Muscle layer of colon (tissue), 2 donors: ENCODE data around the gene ADCY4.
"Not testable (repeated sequence)": the region's sequence is repeated elsewhere in the genome, so short reads cannot be mapped to it uniquely, and the experiment has no call there.

ENCODE experiments used
- H3K27ac ChIP-seq: one replicate; pipeline ENCODE4 v1.7.0; 2013; ENCODE audit warnings: low read depth, mild to moderate bottlenecking, low read length, moderate library complexity
- H3K27me3 ChIP-seq, 2 donors: one replicate each; pipeline ENCODE4 v1.7.0; 2013; ENCODE audit warnings: low read length in 2 of 2, mild to moderate bottlenecking in 2 of 2; ENCODE audit not compliant: insufficient read depth in 2 of 2, control insufficient read depth in 1 of 2
- H3K36me3 ChIP-seq: one replicate; pipeline ENCODE4 v1.7.0; 2013; ENCODE audit warnings: mild to moderate bottlenecking, low read length; ENCODE audit not compliant: insufficient read depth
- H3K4me1 ChIP-seq: one replicate; pipeline ENCODE4 v1.7.0; 2013; ENCODE audit warnings: mild to moderate bottlenecking, low read length; ENCODE audit not compliant: insufficient read depth
- H3K4me3 ChIP-seq, 2 donors: one replicate each; pipeline ENCODE4 v1.7.0; 2013; ENCODE audit warnings: low read length in 2 of 2, low read depth in 1 of 2, mild to moderate bottlenecking in 1 of 2, moderate library complexity in 1 of 2
- H3K9ac ChIP-seq: one replicate; pipeline ENCODE4 v1.7.0; 2013; ENCODE audit warnings: low read length
- H3K9me3 ChIP-seq: one replicate; pipeline ENCODE4 v1.7.0; 2013; ENCODE audit warnings: mild to moderate bottlenecking, low read length
- donor health status: abdominal sarcoma.
- donor health status: Adenocarcinoma of cecum.

Gene ADCY4

GRCh38 chr14:24335461-24336171 lies 745 bp upstream of the ADCY4 start:
- Histone ChIP-seq H3K9ac (no peak overlapping the region), H3K27me3 (peaks cover 39 to 41% of the 10 kb centered on the region in 2 donors), H3K36me3 (no peaks in the 10 kb centered on the region), H3K4me3 (no peak overlapping the region), H3K9me3 (no peaks in the 10 kb centered on the region), H3K4me1 (peaks cover 35% of the 10 kb centered on the region), H3K27ac (no peak overlapping the region)

GRCh38 chr14:24332268-24332993 lies 2.4 kb downstream of the ADCY4 start:
- H3K9me3 ChIP-seq: no peaks in the 10 kb centered on the region
- no peaks in the 10 kb centered on the region for H3K36me3 ChIP-seq
- H3K27ac ChIP-seq: no peak overlapping the region
- H3K9ac ChIP-seq: no peak overlapping the region
- H3K27me3 ChIP-seq: peaks cover 39 to 40% of the 10 kb centered on the region in 2 donors
- no peak overlapping the region for H3K4me3 ChIP-seq
- H3K4me1 ChIP-seq: peaks cover 24% of the 10 kb centered on the region

GRCh38 chr14:24331731-24332267 lies 3.1 kb downstream of the ADCY4 start:
- Histone ChIP-seq H3K36me3 (no peaks in the 10 kb centered on the region), H3K4me1 (peaks cover 24% of the 10 kb centered on the region), H3K27ac (no peak overlapping the region), H3K9ac (no peak overlapping the region), H3K9me3 (no peaks in the 10 kb centered on the region), H3K27me3 (peaks cover 34 to 36% of the 10 kb centered on the region in 2 donors), H3K4me3 (no peak overlapping the region)

- Histone ChIP-seq H3K4me1 (peaks cover 24% of the 10 kb centered on the region), H3K9ac (no peak overlapping the region), H3K9me3 (no peaks in the 10 kb centered on the region), H3K27ac (no peak overlapping the region), H3K27me3 (peaks cover 29% of the 10 kb centered on the region in 2 donors), H3K4me3 (no peak overlapping the region), H3K36me3 (no peaks in the 10 kb centered on the region)
Measured at GRCh38 chr14:24330973-24331674, 3.7 kb downstream of the ADCY4 start.

GRCh38 chr14:24329736-24330135 lies 5.1 kb downstream of the ADCY4 start:
- Histone ChIP-seq H3K27me3 (peaks cover 19 to 22% of the 10 kb centered on the region in 2 donors), H3K4me3 (no peak overlapping the region), H3K27ac (no peak overlapping the region), H3K36me3 (no peaks in the 10 kb centered on the region), H3K4me1 (peaks cover 24% of the 10 kb centered on the region), H3K9me3 (no peaks in the 10 kb centered on the region), H3K9ac (no peak overlapping the region)

GRCh38 chr14:24329073-24329663 lies 5.7 kb downstream of the ADCY4 start:
- H3K36me3 ChIP-seq: no peaks in the 10 kb centered on the region
- H3K9ac ChIP-seq: no peak overlapping the region

GRCh38 chr14:24327914-24328313 lies 7.0 kb downstream of the ADCY4 start:
- H3K9me3 ChIP-seq, H3K9ac ChIP-seq, H3K4me3 ChIP-seq, H3K27ac ChIP-seq, H3K36me3 ChIP-seq, H3K27me3 ChIP-seq: not testable (repeated sequence)
- peaks cover 10% of the 10 kb centered on the region for H3K4me1 ChIP-seq

More at GRCh38 chr14:24329073-24329663, 5.7 kb downstream of the ADCY4 start:
- Histone ChIP-seq H3K4me1 (peaks cover 20% of the 10 kb centered on the region), H3K9me3 (no peaks in the 10 kb centered on the region), H3K4me3 (no peak overlapping the region), H3K27ac (no peak overlapping the region), H3K27me3 (peaks cover 14 to 17% of the 10 kb centered on the region in 2 donors)

GRCh38 chr14:24327303-24327702 lies 7.6 kb downstream of the ADCY4 start:
- no peak overlapping the region for H3K4me3 ChIP-seq
- H3K9ac ChIP-seq: no peak overlapping the region
- H3K27ac ChIP-seq: no peak overlapping the region
- no peaks in the 10 kb centered on the region for H3K9me3 ChIP-seq
- H3K4me1 ChIP-seq: peaks cover 4% of the 10 kb centered on the region
- H3K27me3 ChIP-seq: peaks cover 1% of the 10 kb centered on the region in 2 donors
- H3K36me3 ChIP-seq: no peaks in the 10 kb centered on the region

GRCh38 chr14:24325963-24326362 lies 8.9 kb downstream of the ADCY4 start:
- H3K4me1 ChIP-seq: no peaks in the 10 kb centered on the region
- no peak overlapping the region for H3K27ac ChIP-seq

GRCh38 chr14:24325041-24325530 lies 9.8 kb downstream of the ADCY4 start:
- no peaks in the 10 kb centered on the region for H3K36me3 ChIP-seq

More at GRCh38 chr14:24325963-24326362, 8.9 kb downstream of the ADCY4 start:
- Histone ChIP-seq H3K36me3 (no peaks in the 10 kb centered on the region), H3K9me3 (no peaks in the 10 kb centered on the region), H3K27me3 (no peaks in the 10 kb centered on the region), H3K4me3 (no peak overlapping the region), H3K9ac (no peak overlapping the region)

GRCh38 chr14:24324024-24324423 lies 10.8 kb downstream of the ADCY4 start:
- H3K4me1 ChIP-seq: no peaks in the 10 kb centered on the region
- no peak overlapping the region for H3K27ac ChIP-seq
- H3K36me3 ChIP-seq: no peaks in the 10 kb centered on the region
- no peaks in the 10 kb centered on the region for H3K9me3 ChIP-seq
- peaks cover 4 to 7% of the 10 kb centered on the region in 2 donors for H3K27me3 ChIP-seq
- H3K9ac ChIP-seq: no peak overlapping the region
- no peak overlapping the region for H3K4me3 ChIP-seq

More at GRCh38 chr14:24325041-24325530, 9.8 kb downstream of the ADCY4 start:
- H3K9me3 ChIP-seq: no peaks in the 10 kb centered on the region
- no peaks in the 10 kb centered on the region for H3K27me3 ChIP-seq
- no peak overlapping the region for H3K27ac ChIP-seq
- no peak overlapping the region for H3K9ac ChIP-seq
- H3K4me3 ChIP-seq: no peak overlapping the region
- no peaks in the 10 kb centered on the region for H3K4me1 ChIP-seq
